ENCODE measurements around the gene ZNF367.

Gene ZNF367

GRCh38 chr9:96382839-96383164 lies 35.4 kb downstream of the ZNF367 start:
- TF ChIP-seq CTCF (IDR thresholded peaks at IDR 0.05), result no peak

GRCh38 chr9:96382175-96382574 lies 36.0 kb downstream of the ZNF367 start:
- TF ChIP-seq CTCF (IDR thresholded peaks at IDR 0.05), result no peak

GRCh38 chr9:96381696-96382095 lies 36.5 kb downstream of the ZNF367 start:
- no peak for TF ChIP-seq CTCF (IDR thresholded peaks at IDR 0.05)

- TF ChIP-seq CTCF (IDR thresholded peaks at IDR 0.05), result no peak
These were observed 37.0 kb downstream of the ZNF367 start for GRCh38 chr9:96381125-96381524.

- no peak for TF ChIP-seq CTCF (IDR thresholded peaks at IDR 0.05)
These were observed 38.7 kb downstream of the ZNF367 start for GRCh38 chr9:96379461-96379860.

- TF ChIP-seq CTCF (IDR thresholded peaks at IDR 0.05), result no peak
These were observed 40.0 kb downstream of the ZNF367 start for GRCh38 chr9:96378187-96378586.

GRCh38 chr9:96376891-96377874 lies 41.0 kb downstream of the ZNF367 start:
- no peak for TF ChIP-seq CTCF (IDR thresholded peaks at IDR 0.05)
